Left kidney (tissue), 2 donors: ENCODE results near the gene MAST4. TPM values are rescaled to one million over a fixed set of nuclear protein-coding genes. Genes with fewer than 3 reads are reported as not detected.

Experiments
- DNase-seq: peaks from one replicate; pipeline ENCODE4 v3.0.0-alpha.2; 2013
- polyA plus RNA-seq: library from polyadenylated mRNA; unstranded; fragments of 120-200 nt; gene quantifications from one replicate; pipeline ENCODE4 v1.2.1, GENCODE V29; 2013; ENCODE audit not compliant: insufficient read length

Gene MAST4
- polyA plus RNA-seq, 1 donor = 19.7 TPM

DNA sequence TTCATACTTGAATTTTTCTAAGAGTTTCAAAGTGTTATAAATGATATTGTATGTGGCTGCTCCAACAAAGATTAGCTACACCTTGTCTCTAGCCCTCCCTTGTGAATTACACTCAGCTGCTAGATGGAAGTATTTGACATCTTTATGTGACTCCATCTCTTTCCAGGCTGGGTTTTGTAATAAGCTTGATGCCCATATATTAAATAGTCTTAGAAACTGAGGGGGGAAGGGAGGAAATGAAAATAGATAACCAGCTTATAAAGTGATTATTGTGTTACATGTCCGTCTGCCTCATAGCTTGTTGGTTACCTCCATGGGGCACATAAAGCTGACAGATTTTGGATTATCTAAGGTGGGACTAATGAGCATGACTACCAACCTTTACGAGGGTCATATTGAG, 537.0 kb downstream of the MAST4 start:
- no peak for DNase-seq

DNA sequence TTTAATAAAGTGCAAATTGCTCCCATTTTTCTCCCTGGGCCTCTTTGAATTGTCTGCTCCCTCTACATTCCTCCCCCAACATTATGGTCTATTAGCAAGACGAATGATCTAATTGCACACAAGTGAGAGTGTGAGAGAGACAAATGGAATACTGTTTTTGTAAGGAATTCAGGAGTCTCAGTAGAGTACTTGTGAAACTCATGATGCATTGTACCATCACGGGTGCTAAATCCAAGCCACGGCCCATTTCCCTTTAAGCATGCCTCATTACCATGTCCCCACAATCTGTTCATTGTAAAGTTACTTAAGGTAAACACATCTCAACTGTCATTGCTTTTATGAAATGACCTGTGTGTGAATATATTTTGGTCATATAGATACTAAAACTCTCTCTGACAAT, 537.6 kb downstream of the MAST4 start:
- DNase-seq = no peak

- DNase-seq = no peak
These were observed 539.3 kb downstream of the MAST4 start for GRCh38 chr5:67135381-67135984.

- no peak for DNase-seq
These were observed 542.8 kb downstream of the MAST4 start for GRCh38 chr5:67139030-67139429.

GRCh38 chr5:67140413-67140812, 544.2 kb downstream of the MAST4 start:
- no peak for DNase-seq

DNA sequence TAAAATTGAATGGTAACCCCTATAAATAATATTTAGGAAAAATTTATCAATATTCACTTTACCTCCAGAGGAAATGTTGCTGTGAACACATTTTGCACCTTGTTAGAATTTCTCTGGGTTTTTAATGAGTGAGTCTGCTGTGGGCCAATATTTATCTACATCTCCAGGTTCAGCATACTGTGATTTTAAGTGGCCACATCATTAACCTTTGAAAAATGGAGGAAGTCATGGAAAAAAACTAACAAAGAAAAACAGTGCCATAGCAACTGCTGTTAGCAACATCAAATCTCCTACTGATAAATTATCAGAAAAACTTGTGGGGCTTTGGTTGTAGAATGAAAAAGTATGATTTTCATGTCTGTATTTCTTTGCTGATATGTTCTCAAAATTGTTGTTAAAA, 545.5 kb downstream of the MAST4 start:
- no peak for DNase-seq

- no peak for DNase-seq
These were observed 546.6 kb downstream of the MAST4 start for GRCh38 chr5:67142816-67143215.

GRCh38 chr5:67143549-67143948, 547.4 kb downstream of the MAST4 start:
- DNase-seq = no peak

DNA sequence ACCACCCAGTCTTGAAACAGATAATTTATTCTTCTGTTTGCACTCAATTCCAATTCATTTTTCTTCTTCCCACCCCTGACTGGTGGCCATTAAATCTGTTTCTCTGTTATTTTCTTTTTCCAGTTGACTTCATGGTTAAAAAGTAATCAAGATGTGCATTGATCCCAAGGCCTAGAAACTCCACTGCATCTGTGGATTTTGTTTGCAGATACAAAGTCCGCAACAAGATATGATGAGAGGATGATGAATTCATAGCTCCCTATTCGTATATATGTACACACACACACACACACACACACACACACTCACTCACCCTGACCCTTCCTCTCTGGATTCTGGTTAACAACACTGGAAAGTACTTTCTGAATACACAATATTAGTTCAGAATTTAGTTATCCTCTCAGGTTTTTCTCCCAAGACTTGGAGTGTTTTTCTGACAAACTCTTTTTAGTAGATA, 548.0 kb downstream of the MAST4 start:
- no peak for DNase-seq

- DNase-seq = no peak
These were observed 550.4 kb downstream of the MAST4 start for GRCh38 chr5:67146574-67146973.

DNA sequence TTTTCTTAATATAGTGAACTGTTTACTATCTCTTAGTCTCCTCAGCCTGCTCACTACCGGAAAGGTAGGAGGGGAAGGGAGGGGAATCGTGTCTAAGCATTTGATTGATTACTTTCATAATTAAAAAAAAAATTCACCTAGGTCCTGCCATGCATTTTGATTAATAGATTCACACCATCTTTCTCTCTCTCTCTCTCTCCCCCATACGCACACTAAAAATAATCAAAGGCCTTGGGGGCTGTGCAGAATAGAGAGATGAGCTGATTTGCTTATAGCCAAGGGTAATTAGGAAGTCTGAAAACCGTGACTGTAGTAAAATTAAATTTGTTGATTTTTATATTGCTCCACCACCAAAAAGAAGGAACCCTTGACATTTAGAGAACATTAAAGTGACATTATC, 550.8 kb downstream of the MAST4 start:
- DNase-seq = no peak

DNA sequence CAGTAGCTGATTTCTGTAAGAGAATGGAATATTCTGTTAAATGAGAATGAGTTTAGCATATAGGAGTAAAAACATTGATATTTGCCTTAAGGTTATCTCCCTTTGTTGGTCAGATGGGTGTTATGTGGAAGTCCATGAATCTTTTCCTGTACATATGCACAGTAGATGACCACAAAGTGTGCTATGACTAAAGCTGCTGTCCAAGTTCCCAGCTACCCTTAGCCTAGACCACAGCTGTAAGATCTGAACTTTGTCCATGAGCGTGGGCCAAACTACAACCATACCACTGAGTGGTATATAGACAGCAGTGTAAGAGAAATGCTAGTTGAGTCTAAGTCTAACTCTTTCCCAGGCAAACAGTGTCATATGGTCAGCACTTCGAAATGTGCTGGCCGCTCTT, 551.6 kb downstream of the MAST4 start:
- no peak for DNase-seq

DNA sequence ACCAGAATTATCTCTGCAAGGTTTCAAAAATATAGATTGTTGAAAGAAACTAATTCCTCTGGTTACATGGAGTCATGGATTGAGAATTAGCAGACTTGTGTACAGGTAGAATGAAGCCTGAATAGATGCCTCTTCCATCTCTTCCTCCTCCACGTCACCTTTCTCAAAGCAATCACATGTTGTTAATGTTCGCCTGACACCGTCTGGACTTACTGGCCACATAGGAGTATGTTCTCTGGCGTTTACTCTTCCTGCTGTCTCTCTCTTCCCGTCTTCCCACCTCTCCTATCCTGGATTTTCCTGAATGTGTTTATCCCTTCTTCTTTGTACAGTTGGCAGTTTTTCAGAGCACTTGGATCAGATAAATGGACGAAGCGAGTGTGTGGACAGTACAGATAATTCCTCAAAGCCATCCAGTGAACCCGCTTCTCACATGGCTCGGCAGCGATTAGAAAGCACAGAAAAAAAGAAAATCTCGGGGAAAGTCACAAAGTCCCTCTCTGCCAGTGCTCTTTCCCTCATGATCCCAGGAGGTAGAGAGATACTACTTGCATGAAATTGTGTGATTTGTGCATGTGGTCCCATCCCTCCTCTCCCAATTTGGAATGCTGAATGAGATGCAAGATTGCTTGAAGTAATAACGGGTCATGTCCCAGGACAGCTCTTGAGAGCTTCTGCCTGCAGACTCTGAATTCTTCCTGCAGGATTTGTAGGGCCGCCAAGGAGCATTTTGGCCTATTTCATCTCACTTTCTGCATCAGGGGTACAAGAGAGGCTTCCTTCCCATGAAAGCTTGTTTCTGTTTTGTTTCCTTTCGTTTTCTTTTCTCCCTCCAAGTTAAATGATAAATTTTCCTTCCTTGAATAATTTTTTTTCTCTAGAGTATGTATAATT, 553.1 kb downstream of the MAST4 start:
- DNase-seq = no peak

GRCh38 chr5:67149951-67150523, 553.8 kb downstream of the MAST4 start:
- no peak for DNase-seq

DNA sequence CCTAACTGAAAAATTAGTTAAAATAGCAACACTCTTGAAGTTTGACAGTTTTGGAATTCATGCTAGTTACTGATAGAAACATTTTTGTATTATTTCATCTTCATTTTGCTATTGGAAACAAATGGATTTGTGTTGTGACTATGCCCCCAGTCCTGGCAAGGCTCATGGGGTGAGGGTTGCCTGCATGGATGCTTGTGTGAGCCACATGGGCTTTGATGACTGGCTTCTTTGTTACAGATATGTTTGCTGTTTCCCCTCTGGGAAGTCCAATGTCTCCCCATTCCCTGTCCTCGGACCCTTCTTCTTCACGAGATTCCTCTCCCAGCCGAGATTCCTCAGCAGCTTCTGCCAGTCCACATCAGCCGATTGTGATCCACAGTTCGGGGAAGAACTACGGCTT, 556.2 kb downstream of the MAST4 start:
- DNase-seq = no peak

- DNase-seq = no peak
These were observed 557.1 kb downstream of the MAST4 start for GRCh38 chr5:67153292-67153691.

GRCh38 chr5:67154556-67155206, 558.5 kb downstream of the MAST4 start:
- no peak for DNase-seq

DNA sequence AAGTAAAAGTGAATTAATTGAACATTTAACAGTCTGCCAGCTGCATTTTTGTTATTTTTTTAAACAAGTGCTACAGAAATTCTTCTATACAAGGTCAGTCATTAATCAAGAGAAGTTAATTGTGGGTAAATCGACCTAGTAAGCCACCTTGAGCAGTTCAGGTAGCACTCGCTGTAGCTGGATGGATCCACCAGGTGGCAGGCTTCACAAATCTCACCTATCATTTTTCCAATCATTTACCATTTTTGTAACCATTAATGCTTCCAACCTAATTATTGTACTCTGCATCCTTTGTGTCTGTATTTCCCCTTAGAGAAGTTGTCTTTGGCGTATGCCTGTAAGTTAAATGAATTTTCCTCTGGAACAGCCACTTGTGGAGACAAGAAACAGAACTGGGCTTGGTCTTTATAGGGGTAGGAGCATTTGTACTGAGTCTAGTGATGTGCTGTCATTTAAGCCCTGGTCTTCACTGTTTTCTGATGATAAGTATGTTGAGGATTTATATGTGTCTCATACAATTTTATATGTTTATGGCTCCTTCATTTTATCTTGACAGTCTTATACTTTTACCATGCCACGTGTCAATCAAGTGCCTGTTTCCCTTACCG, 560.9 kb downstream of the MAST4 start:
- no peak for DNase-seq

DNA sequence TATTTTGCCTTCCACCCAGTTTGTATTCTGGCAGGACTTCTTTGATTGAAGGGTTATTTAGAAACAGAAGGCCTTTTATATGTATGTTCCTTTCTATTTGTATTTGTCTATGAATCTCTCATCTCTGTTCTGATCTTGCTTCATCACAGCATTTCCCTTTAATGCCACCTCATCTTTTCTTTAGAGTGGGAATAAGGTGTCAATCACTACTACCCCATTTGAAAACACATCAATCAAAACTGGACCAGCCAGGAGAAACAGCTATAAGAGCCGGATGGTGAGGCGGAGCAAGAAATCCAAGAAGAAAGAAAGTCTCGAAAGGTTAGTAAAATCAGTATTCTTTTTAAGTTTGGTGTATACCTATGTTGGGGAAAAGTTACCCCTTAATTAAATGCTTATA, 564.1 kb downstream of the MAST4 start:
- DNase-seq = no peak

DNA sequence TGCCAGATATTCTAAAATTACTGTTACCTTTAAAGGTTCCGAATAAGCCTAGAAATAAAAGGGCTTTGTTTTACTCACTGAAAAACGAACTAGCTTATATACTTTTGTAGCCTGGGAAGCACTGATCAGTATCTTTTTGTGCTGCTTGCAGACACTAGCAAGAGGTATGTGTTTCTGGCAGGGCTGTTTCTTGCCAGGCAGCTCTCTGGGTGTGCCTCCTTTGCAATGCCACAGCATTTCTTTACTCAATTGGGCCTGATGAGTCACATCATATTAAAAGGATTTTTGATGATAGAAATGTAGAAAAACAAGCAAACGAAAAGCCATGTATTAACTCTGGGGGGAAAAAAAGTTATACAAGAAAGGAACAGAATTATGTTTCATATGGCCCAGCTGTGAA, 564.8 kb downstream of the MAST4 start:
- DNase-seq = no peak

DNA sequence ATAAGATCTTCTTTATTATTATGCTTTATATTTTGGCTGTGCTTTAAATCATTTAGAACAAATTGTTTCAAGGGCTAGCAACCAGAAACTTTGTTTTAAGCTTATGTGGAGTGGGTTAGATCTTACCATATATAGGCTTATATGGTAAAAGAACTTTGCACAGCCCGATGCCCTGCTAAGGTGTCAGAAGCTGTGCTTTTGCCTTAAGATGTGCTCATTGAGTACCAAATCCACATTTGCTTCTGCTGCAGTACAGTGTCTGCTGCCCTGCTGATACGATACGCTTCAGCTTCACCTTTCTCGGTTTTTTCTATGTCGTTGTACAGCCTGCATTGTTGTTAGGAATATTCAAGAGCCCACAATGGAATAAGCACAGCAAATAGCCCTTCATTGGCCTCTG, 565.6 kb downstream of the MAST4 start:
- no peak for DNase-seq

DNA sequence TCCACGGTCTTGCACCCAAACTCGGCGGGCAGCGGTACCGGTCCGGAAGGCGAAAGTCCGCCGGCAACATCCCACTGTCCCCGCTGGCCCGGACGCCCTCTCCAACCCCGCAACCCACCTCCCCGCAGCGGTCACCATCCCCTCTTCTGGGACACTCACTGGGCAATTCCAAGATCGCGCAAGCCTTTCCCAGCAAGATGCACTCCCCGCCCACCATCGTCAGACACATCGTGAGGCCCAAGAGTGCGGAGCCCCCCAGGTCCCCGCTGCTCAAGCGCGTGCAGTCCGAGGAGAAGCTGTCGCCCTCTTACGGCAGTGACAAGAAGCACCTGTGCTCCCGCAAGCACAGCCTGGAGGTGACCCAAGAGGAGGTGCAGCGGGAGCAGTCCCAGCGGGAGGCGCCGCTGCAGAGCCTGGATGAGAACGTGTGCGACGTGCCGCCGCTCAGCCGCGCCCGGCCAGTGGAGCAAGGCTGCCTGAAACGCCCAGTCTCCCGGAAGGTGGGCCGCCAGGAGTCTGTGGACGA, 567.1 kb downstream of the MAST4 start:
- no peak for DNase-seq
